K562 (cell line): ENCODE results near the gene TBC1D5. TPM values are rescaled to one million over a fixed set of nuclear protein-coding genes. Genes with fewer than 3 reads are reported as not detected.

Experiments used
- ATAC-seq: fragments of 200-7000 bp; cut with Tn5 transposase; 3 replicates; pipeline ENCODE4 v1.9.1; 2020; ENCODE audit warnings: moderate library complexity
- BruUV-seq: library from RNA; stranded (reverse); fragments of 400-500 nt; replicated peaks from 2 replicates; lab custom pipeline; 2021; lab: Mats Ljungman, UMichigan
- CTCF ChIA-PET: fragments of 300-600 bp; formaldehyde crosslinking; extraction: SDS; loops from one replicate; lab custom pipeline; 2021; ENCODE audit warnings: low intra/inter-chr PET ratio; lab: Yijun Ruan, JAX
- POLR2A ChIA-PET: fragments of 300-600, 350-650 bp; sonication (Branson Sonifier 250); formaldehyde crosslinking; extraction: SDS; loops from one replicate; lab custom pipeline; 2021; ENCODE audit warnings: antibody characterized with exemption, inconsistent platforms; lab: Yijun Ruan, JAX
- DNase-seq, 4 experiments: peaks; one replicate each; pipeline versions ENCODE4 v3.0.0 to v3.0.0-alpha.2; 2011 to 2018; ENCODE audit warnings: low spot score in 3 of 4, mixed read lengths in 3 of 4; ENCODE audit errors: extremely low read depth in 1 of 4
- FAIRE-seq: peaks from 2 replicates; lab custom pipeline; 2011; peaks lifted over from hg19 to GRCh38; lab: Jason Lieb, UNC
- H2AFZ ChIP-seq: 2 replicates; pipeline ENCODE4 v1.6.0; 2011; ENCODE audit warnings: low read depth, low read length, control low read depth, inconsistent platforms
- H3K27ac ChIP-seq: fragments of 200-600 bp; 3 replicates; pipeline ENCODE4 v1.8.0; 2011; ENCODE audit warnings: low read depth, mild to moderate bottlenecking, control low read depth, inconsistent platforms, low read length, moderate library complexity, mixed read lengths; ENCODE audit errors: extremely low read depth
- H3K27me3 ChIP-seq, 2 experiments: fragments of 300-600 bp in 1 of 2; 2 replicates in 1 of 2; 3 replicates in 1 of 2; pipeline versions ENCODE4 v1.6.0 to v1.8.0; 2011; ENCODE audit warnings: inconsistent platforms in 2 of 2, low read length in 2 of 2, mild to moderate bottlenecking in 1 of 2, mixed read lengths in 1 of 2, moderate library complexity in 1 of 2; ENCODE audit not compliant: control insufficient read depth in 2 of 2, insufficient read depth in 2 of 2
- H3K36me3 ChIP-seq: fragments of 300-600 bp; 3 replicates; pipeline ENCODE4 v1.8.0; 2011; ENCODE audit warnings: mild to moderate bottlenecking, low read length, inconsistent platforms; ENCODE audit not compliant: control insufficient read depth, insufficient read depth
- H3K4me1 ChIP-seq, 2 experiments: fragments of 200-600 bp in 1 of 2; replicated peaks in 1 of 2; 2 replicates in 1 of 2; 3 replicates in 1 of 2; pipeline versions ENCODE4 v1.5.1 to v1.8.0; 2011; ENCODE audit warnings: inconsistent platforms in 2 of 2, low read length in 2 of 2, mild to moderate bottlenecking in 1 of 2, mixed read lengths in 1 of 2, moderate library complexity in 1 of 2; ENCODE audit not compliant: control insufficient read depth in 2 of 2, insufficient read depth in 2 of 2
- H3K4me2 ChIP-seq: 2 replicates; pipeline ENCODE4 v1.6.1; 2011; ENCODE audit warnings: low read length, control low read depth, inconsistent platforms, mixed read lengths; ENCODE audit not compliant: insufficient read depth
- H3K4me3 ChIP-seq: fragments of 200-600 bp; sonication (generic), shearing (Covaris generic); 2 replicates; pipeline ENCODE4 v1.5.1; 2016; ENCODE audit warnings: control low read depth, inconsistent platforms
- H3K79me2 ChIP-seq: fragments of 200-600 bp; 3 replicates; pipeline ENCODE4 v1.8.0; 2011; ENCODE audit warnings: low read length, inconsistent platforms; ENCODE audit not compliant: control insufficient read depth, insufficient read depth
- H3K9ac ChIP-seq, 2 experiments: 2 replicates each; pipeline versions ENCODE4 v1.6.0 to v1.6.1; 2011; ENCODE audit warnings: low read depth in 2 of 2, low read length in 2 of 2, control low read depth in 1 of 2, inconsistent platforms in 1 of 2, mild to moderate bottlenecking in 1 of 2, mixed read lengths in 1 of 2; ENCODE audit not compliant: insufficient read depth in 1 of 2
- H3K9me1 ChIP-seq: one replicate; pipeline ENCODE4 v1.6.0; 2011; ENCODE audit warnings: inconsistent platforms, mild to moderate bottlenecking, low read length, moderate library complexity; ENCODE audit not compliant: control insufficient read depth, insufficient read depth
- H3K9me3 ChIP-seq: replicated peaks from 2 replicates; pipeline ENCODE4 v1.5.1; 2011; ENCODE audit warnings: low read depth, low read length, inconsistent platforms; ENCODE audit not compliant: control insufficient read depth, insufficient read depth
- H4K20me1 ChIP-seq: replicated peaks from 2 replicates; pipeline ENCODE4 v1.6.1; 2011; ENCODE audit warnings: low read length, inconsistent platforms, mixed read lengths; ENCODE audit not compliant: control insufficient read depth, insufficient read depth
- BCLAF1 ChIP-seq, 2 experiments: fragments of 450-650 bp in 1 of 2; IDR thresholded peaks; 2 replicates each; pipeline ENCODE4 v1.6.1; 2011 to 2017; ENCODE audit warnings: low read depth in 2 of 2, antibody characterized with exemption in 1 of 2, borderline replicate concordance in 1 of 2, low read length in 1 of 2, mild to moderate bottlenecking in 1 of 2, mixed read lengths in 1 of 2; ENCODE audit not compliant: control insufficient read depth in 1 of 2
- BRD9 ChIP-seq: fragments of 450-650 bp; IDR thresholded peaks from 2 replicates; pipeline ENCODE4 v1.6.1; 2018; ENCODE audit warnings: low read depth; ENCODE audit not compliant: partially characterized antibody
- E4F1 ChIP-seq: fragments of 250-450 bp; sonication (Bioruptor Pico); IDR thresholded peaks from 2 replicates; pipeline ENCODE4 v1.5.0; 2021; ENCODE audit warnings: mild to moderate bottlenecking, borderline replicate concordance
- MTA1 ChIP-seq: fragments of 450-650 bp; IDR thresholded peaks from 2 replicates; pipeline ENCODE4 v1.6.1; 2017; ENCODE audit warnings: borderline replicate concordance
- MYC ChIP-seq, 2 experiments: fragments of 250-450 bp in 1 of 2; sonication (Bioruptor Pico) in 1 of 2; IDR thresholded peaks; 2 replicates each; pipeline versions ENCODE4 v1.5.1 to v1.6.1; 2012 to 2021; ENCODE audit warnings: low read depth in 2 of 2, borderline replicate concordance in 1 of 2, improper control_type of control experiment in 1 of 2, low read length in 1 of 2, mild to moderate bottlenecking in 1 of 2, moderate library complexity in 1 of 2
- PYGO2 ChIP-seq: fragments of 450-650 bp; IDR thresholded peaks from 2 replicates; pipeline ENCODE4 v1.6.1; 2016; ENCODE audit warnings: mild to moderate bottlenecking, missing genetic modification characterization, moderate library complexity, missing compliant biosample characterization
- SOX6 ChIP-seq: fragments of 450-650 bp; IDR thresholded peaks from 2 replicates; pipeline ENCODE4 v1.6.1; 2014; ENCODE audit warnings: mild to moderate bottlenecking
- TEAD1 ChIP-seq, 2 experiments: fragments of 450-650 bp in 1 of 2; sonication (generic) in 1 of 2; formaldehyde crosslinking; IDR thresholded peaks; 2 replicates each; pipeline versions ENCODE4 v1.4.0 to v1.8.0; 2020 to 2022; ENCODE audit warnings: mild to moderate bottlenecking in 2 of 2, missing genetic modification reagents in 1 of 2
- ZNF12 ChIP-seq: sonication (generic); formaldehyde crosslinking; IDR thresholded peaks from 2 replicates; pipeline ENCODE4 v1.4.0; 2020; ENCODE audit warnings: mild to moderate bottlenecking, missing genetic modification reagents
- ZNF766 ChIP-seq: fragments of 200-800 bp; sonication (Bioruptor generic); conservative IDR thresholded peaks from 2 replicates; pipeline ENCODE4 v1.6.1; 2016; ENCODE audit warnings: missing genetic modification characterization, missing compliant biosample characterization
- WGBS: fragments of 100-300 bp; shearing (Covaris generic); methylation state at CpG from one replicate; pipeline ENCODE4 v1.1.6; 2016; ENCODE audit warnings: low coverage, mixed read lengths; ENCODE audit not compliant: insufficient coverage; ENCODE audit errors: missing lambda C conversion rate; 5-methylcytosine and 5-hydroxymethylcytosine counted together
- in situ Hi-C: fragments of 300-500 bp; cut with MboI; formaldehyde crosslinking; loops from 4 replicates; pipeline ENCODE4 v1.15.0; 2018; ENCODE audit warnings: inconsistent platforms, mixed read lengths
- intact Hi-C: fragments of 100-400 bp; cut with micrococcal nuclease; formaldehyde crosslinking; loops from 2 replicates; pipeline ENCODE4 v1.14.2; 2022
- polyA plus RNA-seq, 8 experiments: library from polyadenylated mRNA; depleted of rRNA in 4 of 8; stranded (reverse) in 5 of 8; unstranded in 3 of 8; fragments of >200 nt; fragmentation: Nextera tagmentation in 2 of 8; fragmentation: Illumina TruSeq in 1 of 8; extraction: Ambion mirVana in 2 of 8; extraction: Trizol in 1 of 8; gene quantifications; 2 replicates each; pipeline versions ENCODE4 v1.2.1 to v1.2.3, GENCODE V29; 2011 to 2014; ENCODE audit warnings: inconsistent platforms in 1 of 8, missing spikeins in 1 of 8
- total RNA-seq, 7 experiments: library from RNA; depleted of rRNA in 6 of 7; stranded (reverse); fragments of >200 nt in 6 of 7; fragmentation: Illumina TruSeq in 2 of 7; extraction: Trizol in 2 of 7; gene quantifications; 2 replicates each; pipeline versions ENCODE4 v1.2.1 to v1.2.3, GENCODE V29; 2011 to 2021; ENCODE audit warnings: low replicate concordance in 1 of 7
- TF ChIP-seq, protein P1 (sequence below), 2 experiments: IDR thresholded peaks; 2 replicates each; pipeline ENCODE4 v1.6.1; 2011; ENCODE audit warnings: borderline replicate concordance in 1 of 2, control low read depth in 1 of 2, low read depth in 1 of 2, low read length in 1 of 2, mild to moderate bottlenecking in 1 of 2, mixed read lengths in 1 of 2, moderate library complexity in 1 of 2; ENCODE audit not compliant: insufficient read depth in 1 of 2, insufficient read length in 1 of 2, poor library complexity in 1 of 2, severe bottlenecking in 1 of 2; ENCODE audit errors: extremely low read depth in 1 of 2

TBC1D5 gene
- total and polyA plus RNA-seq, 9 of the 15 experiments (the other 6 are each of a cell fraction or from before 2014, with no cell fraction given), result 2.9 to 38.1 (median 25.6) TPM

GRCh38 chr3:17742880-17743657, 638 bp upstream of the TBC1D5 start:
- no peaks in the 10 kb centered on the region for H3K9me3 ChIP-seq
- ATAC-seq (peak; percentile 2), FAIRE-seq (peak; percentile 77), DNase-seq (peak in 1 of 4 experiments; percentile 97)
- peak overlapping the region; percentile 93 for H3K4me2 ChIP-seq
- TSS peak; percentile 96 for BruUV-seq
- intact Hi-C loops (loop anchor here (1.0 to 5.0 kb wide), 6 partner anchors 13 to 301 kb away; no protein-coding TSS in a partner anchor), in situ Hi-C loops (no loop called here)
- H3K4me1 ChIP-seq, result peaks cover 22 to 36% of the 10 kb centered on the region in 2 experiments; a peak in 4 of 5 replicates
- ChIA-PET POLR2A (interaction anchor here (0.7 to 3.0 kb wide), 12 partner anchors 10 to 294 kb away, joined by 3 to 17 read pairs (median 4); no protein-coding TSS in a partner anchor), CTCF (no interaction called here)
- H2AFZ ChIP-seq, result peak overlapping the region; percentile 93
- 0% methylated on average over 11 of the region's 12 CpGs for WGBS
- H3K79me2 ChIP-seq, result peaks cover 40% of the 10 kb centered on the region
- peak overlapping the region; percentile 90 to 95 for H3K9ac ChIP-seq
- H3K27ac ChIP-seq, result peak overlapping the region; percentile 93
- peak overlapping the region; percentile 70 for H3K4me3 ChIP-seq
- H4K20me1 ChIP-seq, result no peaks in the 10 kb centered on the region
- no peaks in the 10 kb centered on the region for H3K27me3 ChIP-seq
- no peaks in the 10 kb centered on the region for H3K36me3 ChIP-seq
- no peaks in the 10 kb centered on the region for H3K9me1 ChIP-seq
- TF ChIP-seq TEAD1 (CRISPR knock-in tag; IDR thresholded peaks at IDR 0.05) (peak in 1 of 2 experiments; percentile 38; a peak in 1 of 4 replicates), MYC (IDR thresholded peaks at IDR 0.05; ENCODE audit: low read depth, low read length) (0 out of 2 replicates have a peak, but pooled peaks have one; percentile 32), MYC (CRISPR knock-in tag; IDR thresholded peaks at IDR 0.05; ENCODE audit: borderline replicate concordance, low read depth) (no peak), BCLAF1 (IDR thresholded peaks at IDR 0.05; ENCODE audit: borderline replicate concordance in 1 of 2, control insufficient read depth in 1 of 2, low read depth in 2 of 2, low read length in 1 of 2) (no peak), ZNF766 (peak; percentile 49), ZNF12 (CRISPR knock-in tag) (0 out of 2 replicates have a peak, but pooled peaks have one; percentile 11), SOX6 (peak; percentile 54; the same call in 1 of the 2 replicates), E4F1 (CRISPR knock-in tag) (no peak), BRD9 (peak; percentile 48), PYGO2 (tag) (0 out of 2 replicates have a peak, but pooled peaks have one; percentile 12), MTA1 (0 out of 2 replicates have a peak, but pooled peaks have one; percentile 16)
- TF ChIP-seq, protein P1, sequence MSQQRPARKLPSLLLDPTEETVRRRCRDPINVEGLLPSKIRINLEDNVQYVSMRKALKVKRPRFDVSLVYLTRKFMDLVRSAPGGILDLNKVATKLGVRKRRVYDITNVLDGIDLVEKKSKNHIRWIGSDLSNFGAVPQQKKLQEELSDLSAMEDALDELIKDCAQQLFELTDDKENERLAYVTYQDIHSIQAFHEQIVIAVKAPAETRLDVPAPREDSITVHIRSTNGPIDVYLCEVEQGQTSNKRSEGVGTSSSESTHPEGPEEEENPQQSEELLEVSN (IDR thresholded peaks at IDR 0.05; ENCODE audit: borderline replicate concordance in 1 of 2, extremely low read depth in 1 of 2, insufficient read depth in 1 of 2, insufficient read length in 1 of 2, low read depth in 1 of 2, low read length in 1 of 2, poor library complexity in 1 of 2, severe bottlenecking in 1 of 2), result no peak
